ENCODE results near the gene UBD.

DNA sequence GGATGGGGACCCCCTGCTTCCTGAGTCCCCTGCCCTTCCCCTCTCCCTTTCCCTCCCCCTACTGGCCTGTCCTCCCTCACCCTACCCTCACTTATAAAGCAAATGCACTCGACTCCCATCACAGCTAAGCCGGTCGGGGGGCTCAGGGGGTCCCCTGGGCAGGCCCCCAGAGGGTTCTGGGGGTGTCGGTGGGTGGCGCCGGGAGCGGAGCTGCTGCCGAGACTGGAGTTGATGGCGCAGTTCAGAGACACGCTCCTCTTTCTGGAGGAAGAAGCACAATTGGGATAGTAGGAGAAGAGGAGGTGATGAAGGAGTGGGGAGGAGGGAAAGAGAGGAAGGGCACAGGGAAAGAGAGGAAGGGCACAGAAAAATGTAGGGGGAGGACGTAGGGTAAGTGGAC is 43.9 kb upstream of the UBD start:
- TF ChIP-seq CTCF (IDR thresholded peaks at IDR 0.05), result no peak
- no peak for TF ChIP-seq POLR2A (IDR thresholded peaks at IDR 0.05)
- TF ChIP-seq POLR2AphosphoS5 (IDR thresholded peaks at IDR 0.05), result no peak
